SK-N-MC (cell line): ENCODE measurements around the gene SLC52A1.

Source experiments
- DNase-seq: peaks from one replicate; pipeline ENCODE4 v3.0.0-alpha.2; 2011; ENCODE audit warnings: low read depth, low spot score
- H3K27ac ChIP-seq: fragments of 200-600 bp; sonication (generic); 2 replicates; pipeline ENCODE4 v1.5.1; 2016; ENCODE audit warnings: mixed run types
- H3K36me3 ChIP-seq: fragments of 200-600 bp; sonication (generic); 2 replicates; pipeline ENCODE4 v1.6.1; 2017; ENCODE audit warnings: antibody characterized with exemption, low read length, mixed read lengths; ENCODE audit not compliant: insufficient read depth
- H3K4me3 ChIP-seq: fragments of 200-600 bp; sonication (generic); 2 replicates; pipeline ENCODE4 v1.5.1; 2016
- H3K9ac ChIP-seq: fragments of 200-600 bp; sonication (generic); 2 replicates; pipeline ENCODE4 v1.8.0; 2017; ENCODE audit warnings: mixed run types, mixed read lengths; ENCODE audit not compliant: insufficient read length
- H3K9me3 ChIP-seq: fragments of 200-600 bp; sonication (generic); 2 replicates; pipeline ENCODE4 v1.6.1; 2017; ENCODE audit warnings: low read depth, mild to moderate bottlenecking, antibody characterized with exemption, low read length, moderate library complexity, mixed read lengths
- EZH2 ChIP-seq: fragments of 200-600 bp; sonication (generic); IDR thresholded peaks from one replicate; pipeline ENCODE4 v1.6.1; 2017; ENCODE audit warnings: antibody characterized with exemption
- FOXP2 ChIP-seq: optimal IDR thresholded peaks from 2 replicates; pipeline ENCODE3; 2011; ENCODE audit warnings: mild to moderate bottlenecking, moderate library complexity; ENCODE audit not compliant: insufficient read depth; ENCODE audit errors: extremely low read length, control extremely low read depth
- POLR2AphosphoS5 ChIP-seq: IDR thresholded peaks from 2 replicates; pipeline ENCODE4 v1.6.1; 2012; ENCODE audit warnings: mild to moderate bottlenecking, low read depth, low read length, borderline replicate concordance

The SLC52A1 gene

DNA sequence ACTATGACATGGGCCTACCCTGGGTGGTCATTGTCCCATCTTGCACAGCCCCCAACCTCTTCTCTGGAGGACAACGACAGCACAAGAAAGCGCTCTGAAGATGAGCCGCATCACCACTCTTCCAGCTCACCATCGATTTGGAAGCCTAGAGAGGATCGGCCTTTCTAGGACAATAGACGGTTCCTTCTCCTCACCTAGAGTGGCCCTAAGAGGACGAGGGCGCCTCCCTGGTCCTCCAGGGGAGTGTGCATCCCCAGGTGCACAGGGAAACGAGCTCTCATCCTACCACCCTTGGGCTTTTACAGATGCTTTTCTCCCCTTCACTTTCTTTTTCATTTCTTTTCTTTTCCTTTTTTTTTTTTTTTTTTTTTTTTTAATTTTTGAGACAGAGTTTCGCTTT, 20.3 kb upstream of the SLC52A1 start:
- H3K27ac ChIP-seq, result no peak overlapping the region

DNA sequence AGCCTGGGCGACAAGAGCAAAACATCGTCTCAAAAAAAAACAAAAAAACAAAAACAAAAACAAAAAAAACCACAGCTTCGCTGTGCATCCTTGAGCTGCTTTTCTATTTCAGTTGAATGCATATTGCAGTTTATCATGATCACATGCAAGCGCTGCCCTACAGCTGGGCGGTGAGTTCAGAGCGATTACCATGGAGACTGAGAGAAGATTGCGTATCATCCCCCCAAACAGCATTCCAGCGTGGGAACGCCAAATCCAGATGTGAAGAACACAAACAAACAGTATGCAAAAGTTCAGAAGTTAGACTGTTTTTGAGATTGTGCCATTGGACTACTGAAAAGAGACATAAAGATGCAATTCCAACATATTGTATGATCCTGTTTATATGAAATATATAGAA, 15.1 kb upstream of the SLC52A1 start:
- TF ChIP-seq EZH2, result no peak
- TF ChIP-seq FOXP2, result no peak
- TF ChIP-seq POLR2AphosphoS5, result no peak
- Histone ChIP-seq H3K9ac (no peak overlapping the region), H3K27ac (no peak overlapping the region), H3K9me3 (no peaks in the 10 kb centered on the region), H3K4me3 (no peak overlapping the region), H3K36me3 (no peaks in the 10 kb centered on the region)
- DNase-seq, result no peak

More for the DNA sequence above, 20.3 kb upstream of the SLC52A1 start:
- Histone ChIP-seq H3K9ac (no peak overlapping the region), H3K36me3 (no peaks in the 10 kb centered on the region), H3K4me3 (no peak overlapping the region), H3K9me3 (no peaks in the 10 kb centered on the region)
- no peak for TF ChIP-seq POLR2AphosphoS5
- TF ChIP-seq FOXP2, result no peak
- TF ChIP-seq EZH2, result no peak
- DNase-seq, result no peak

- no peaks in the 10 kb centered on the region for H3K36me3 ChIP-seq
- H3K27ac ChIP-seq, result no peak overlapping the region
- no peak overlapping the region for H3K9ac ChIP-seq
- DNase-seq, result no peak
- H3K4me3 ChIP-seq, result no peak overlapping the region
- no peak for TF ChIP-seq FOXP2
- no peak for TF ChIP-seq EZH2
- TF ChIP-seq POLR2AphosphoS5, result no peak
- no peaks in the 10 kb centered on the region for H3K9me3 ChIP-seq
Measured at GRCh38 chr17:5049314-5049841, 14.2 kb upstream of the SLC52A1 start.

DNA sequence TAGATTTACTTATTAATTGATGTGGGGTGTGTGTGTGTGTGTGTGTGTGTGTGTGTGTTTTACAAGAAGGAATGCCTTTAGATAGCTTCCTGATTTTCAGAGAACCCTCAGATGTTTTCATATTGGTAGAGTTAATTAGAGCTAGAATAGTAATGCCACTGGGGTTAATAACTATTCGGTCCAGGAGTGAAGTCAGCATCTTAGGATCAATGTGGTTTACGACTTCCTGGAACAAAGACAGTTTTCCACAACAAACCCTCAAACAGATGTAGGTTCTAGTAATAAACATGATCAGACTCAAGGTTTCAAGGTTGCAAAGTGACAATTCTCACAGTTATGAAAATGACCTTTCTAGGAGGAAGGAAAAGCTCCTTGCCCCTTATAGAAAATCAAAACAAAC, 12.2 kb upstream of the SLC52A1 start:
- Histone ChIP-seq H3K4me3 (no peak overlapping the region), H3K9ac (no peak overlapping the region), H3K36me3 (no peaks in the 10 kb centered on the region), H3K27ac (0 out of 2 replicates have a peak overlapping the region, but pooled peaks have one; percentile 31), H3K9me3 (no peaks in the 10 kb centered on the region)
- DNase-seq, result no peak
- no peak for TF ChIP-seq FOXP2
- TF ChIP-seq EZH2, result no peak
- no peak for TF ChIP-seq POLR2AphosphoS5

- H3K9ac ChIP-seq, result no peak overlapping the region
- no peak overlapping the region for H3K4me3 ChIP-seq
- H3K36me3 ChIP-seq, result no peaks in the 10 kb centered on the region
- H3K9me3 ChIP-seq, result no peaks in the 10 kb centered on the region
- H3K27ac ChIP-seq, result no peak overlapping the region
- TF ChIP-seq POLR2AphosphoS5 (no peak), FOXP2 (no peak), EZH2 (no peak)
- no peak for DNase-seq
Measured at GRCh38 chr17:5045496-5045895, 10.3 kb upstream of the SLC52A1 start.

DNA sequence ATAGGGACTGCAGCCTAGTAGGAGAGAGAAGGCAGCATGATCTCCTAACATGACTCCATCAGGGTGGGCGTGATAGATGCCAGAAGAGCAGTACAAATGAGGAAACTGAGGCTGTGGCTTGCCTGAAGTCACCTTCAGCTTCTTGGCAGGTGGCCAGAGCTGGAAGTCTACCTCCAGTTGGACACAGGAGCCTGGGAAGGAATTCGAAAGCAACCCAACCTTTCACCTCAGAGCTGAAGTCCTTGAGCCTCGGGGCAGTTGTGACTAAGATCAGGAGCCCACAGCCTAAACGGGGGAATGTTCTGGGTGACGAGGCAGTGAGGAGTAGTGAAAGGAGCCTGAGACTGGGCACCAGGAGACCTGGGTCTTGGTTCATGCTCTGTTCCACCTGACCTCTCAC, 9.4 kb upstream of the SLC52A1 start:
- H3K27ac ChIP-seq, result no peak overlapping the region
- H3K36me3 ChIP-seq, result no peaks in the 10 kb centered on the region
- no peak for DNase-seq
- H3K4me3 ChIP-seq, result no peak overlapping the region
- H3K9me3 ChIP-seq, result no peaks in the 10 kb centered on the region
- H3K9ac ChIP-seq, result no peak overlapping the region
- TF ChIP-seq POLR2AphosphoS5 (no peak), EZH2 (no peak), FOXP2 (no peak)

- no peaks in the 10 kb centered on the region for H3K36me3 ChIP-seq
- no peak for DNase-seq
- H3K4me3 ChIP-seq, result no peak overlapping the region
- H3K9me3 ChIP-seq, result no peaks in the 10 kb centered on the region
- TF ChIP-seq EZH2 (no peak), FOXP2 (no peak), POLR2AphosphoS5 (no peak)
- no peak overlapping the region for H3K9ac ChIP-seq
- H3K27ac ChIP-seq, result no peak overlapping the region
Measured at GRCh38 chr17:5043524-5043923, 8.3 kb upstream of the SLC52A1 start.

DNA sequence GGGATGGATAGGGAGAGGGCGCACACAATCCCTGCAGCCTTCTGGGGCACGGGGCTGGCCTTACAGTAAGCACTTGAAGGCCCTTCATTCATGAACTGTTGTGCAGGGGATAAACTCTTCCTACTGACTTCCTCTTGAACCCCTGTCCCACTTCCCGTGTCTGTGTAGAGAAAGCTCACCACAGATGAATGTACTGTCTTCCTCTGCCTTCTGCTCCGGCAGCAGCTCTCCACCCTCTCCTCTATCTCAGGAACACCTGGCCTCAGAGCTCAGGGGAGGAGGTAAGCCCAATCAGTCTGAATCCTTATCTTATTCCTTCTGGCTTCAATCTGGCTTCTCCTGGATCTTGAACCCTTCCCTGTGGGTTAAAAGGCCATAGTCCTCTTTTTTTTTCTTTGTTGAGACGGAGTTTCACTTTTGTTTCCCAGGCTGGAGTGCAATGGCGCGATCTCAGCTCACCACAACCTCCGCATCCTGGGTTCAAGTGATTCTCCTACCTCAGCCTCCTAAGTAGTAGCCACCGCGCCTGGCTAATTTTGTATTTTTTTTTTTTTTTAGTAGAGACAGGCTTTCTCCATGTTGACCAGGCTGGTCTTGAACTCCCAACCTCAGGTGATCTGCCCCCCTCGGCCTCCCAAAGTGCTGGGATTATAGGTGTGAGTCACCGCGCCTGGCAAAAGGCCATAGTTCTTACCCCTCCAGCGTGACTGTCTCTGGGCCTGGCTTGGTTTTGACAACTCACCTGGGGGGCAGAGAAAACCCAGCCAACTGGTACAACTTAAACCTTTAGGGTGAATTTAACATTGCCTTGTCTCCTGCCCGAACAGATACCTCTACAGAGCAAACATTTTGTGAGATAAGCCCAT, 7.2 kb upstream of the SLC52A1 start:
- Histone ChIP-seq H3K9me3 (no peaks in the 10 kb centered on the region), H3K4me3 (no peak overlapping the region), H3K27ac (no peak overlapping the region), H3K36me3 (no peaks in the 10 kb centered on the region), H3K9ac (no peak overlapping the region)
- no peak for DNase-seq
- no peak for TF ChIP-seq EZH2
- no peak for TF ChIP-seq FOXP2
- TF ChIP-seq POLR2AphosphoS5, result no peak
